Left ventricle myocardium inferior (tissue), 1 donor: ENCODE results near the gene PGA4. TPM values are rescaled to one million over a fixed set of nuclear protein-coding genes. Genes with fewer than 3 reads are reported as not detected.

Experiments
- DNase-seq: peaks from one replicate; pipeline ENCODE4 v3.0.0-alpha.2; 2020
- H3K27ac ChIP-seq: fragments of 200-600 bp; replicated peaks from 2 replicates; pipeline ENCODE4 v1.8.0; 2021
- H3K27me3 ChIP-seq: fragments of 200-600 bp; 2 replicates; pipeline ENCODE4 v1.8.0; 2021; ENCODE audit warnings: low read depth
- H3K36me3 ChIP-seq: fragments of 200-600 bp; 2 replicates; pipeline ENCODE4 v1.8.0; 2021
- H3K4me1 ChIP-seq: fragments of 200-600 bp; 2 replicates; pipeline ENCODE4 v1.8.0; 2021
- H3K4me3 ChIP-seq: fragments of 200-600 bp; 2 replicates; pipeline ENCODE4 v1.8.0; 2021; ENCODE audit warnings: mild to moderate bottlenecking, moderate library complexity
- H3K9me3 ChIP-seq: fragments of 200-600 bp; replicated peaks from 2 replicates; pipeline ENCODE4 v1.8.0; 2021
- CTCF ChIP-seq: fragments of 200-600 bp; IDR thresholded peaks from 2 replicates; pipeline ENCODE4 v1.8.0; 2021; ENCODE audit warnings: antibody characterized with exemption, mild to moderate bottlenecking, borderline replicate concordance
- intact Hi-C: fragments of 100-400 bp; cut with micrococcal nuclease; formaldehyde crosslinking; loops from one replicate; pipeline ENCODE4 v1.11.0; 2022
- total RNA-seq: library from RNA; stranded (reverse); fragmentation: NEBNext Ultra II Directional; extraction: Animal tissue kit (Norgen Biotek cat#: 25700); gene quantifications from one replicate; pipeline ENCODE4 v1.2.1, GENCODE V29; 2021
- donor health status: DM: no; HTN: yes; CAD: no; lungs with severe emphysema.

The PGA4 gene
- total RNA-seq, 1 donor from 2014 or later, result 1.3 TPM

DNA sequence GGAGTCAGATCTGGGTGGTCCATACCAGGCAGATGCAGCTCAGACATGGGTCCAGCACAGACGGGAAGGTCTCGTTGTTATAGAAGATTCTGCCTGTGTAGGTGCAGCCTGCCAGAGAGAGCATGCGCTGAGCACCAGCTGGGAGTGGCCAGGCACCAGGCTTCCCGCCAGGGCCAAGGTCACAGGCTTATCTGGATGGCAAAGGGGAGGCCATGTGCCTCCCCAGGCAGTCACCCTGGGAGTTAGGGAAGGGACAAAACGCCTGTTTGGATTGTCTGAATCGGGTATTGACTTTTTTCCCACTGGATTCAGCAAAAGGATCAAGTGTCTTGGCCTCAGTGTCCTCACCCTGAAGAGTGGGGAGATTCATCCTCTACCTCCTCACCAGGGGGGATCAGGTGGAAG is 45.3 kb downstream of the PGA4 start:
- no peak for TF ChIP-seq CTCF
- intact Hi-C loops, result no loop called here
- Histone ChIP-seq H3K9me3 (no peaks in the 10 kb centered on the region), H3K27ac (no peak overlapping the region), H3K36me3 (no peaks in the 10 kb centered on the region), H3K27me3 (no peaks in the 10 kb centered on the region), H3K4me1 (no peaks in the 10 kb centered on the region), H3K4me3 (no peak overlapping the region)
- DNase-seq, result no peak

DNA sequence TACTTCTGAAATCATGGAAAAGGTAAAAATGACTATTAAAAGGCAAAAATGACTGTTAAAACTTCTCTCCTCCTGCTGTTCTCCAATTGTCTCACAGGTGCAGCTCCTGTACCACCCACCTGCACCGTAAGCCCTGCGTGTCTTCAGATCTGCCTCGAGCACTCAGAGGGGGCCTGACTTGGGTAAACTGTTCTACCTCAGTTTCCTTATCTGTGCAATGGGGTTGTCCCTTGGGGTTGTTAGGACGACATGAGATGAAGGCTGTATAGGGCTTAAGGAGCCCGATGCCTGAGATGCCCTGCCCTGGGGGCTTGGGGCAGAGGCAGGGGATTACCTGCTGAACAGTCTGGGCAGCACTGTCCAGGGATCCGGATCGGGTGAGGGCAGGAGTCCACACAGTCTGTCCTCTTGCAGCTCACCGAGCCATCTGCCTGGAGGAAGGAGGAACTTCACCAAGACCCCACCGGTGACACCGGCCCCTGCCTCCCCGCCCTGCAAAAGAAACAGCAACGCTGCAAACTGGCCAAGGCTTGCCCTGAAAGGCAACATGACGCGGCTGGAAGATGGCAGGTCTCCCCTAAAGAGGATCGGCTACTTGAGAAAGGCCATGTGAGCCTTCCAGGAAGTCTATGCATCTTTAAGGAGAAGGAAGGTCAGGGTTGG is 46.6 kb downstream of the PGA4 start:
- intact Hi-C loops, result no loop called here

DNA sequence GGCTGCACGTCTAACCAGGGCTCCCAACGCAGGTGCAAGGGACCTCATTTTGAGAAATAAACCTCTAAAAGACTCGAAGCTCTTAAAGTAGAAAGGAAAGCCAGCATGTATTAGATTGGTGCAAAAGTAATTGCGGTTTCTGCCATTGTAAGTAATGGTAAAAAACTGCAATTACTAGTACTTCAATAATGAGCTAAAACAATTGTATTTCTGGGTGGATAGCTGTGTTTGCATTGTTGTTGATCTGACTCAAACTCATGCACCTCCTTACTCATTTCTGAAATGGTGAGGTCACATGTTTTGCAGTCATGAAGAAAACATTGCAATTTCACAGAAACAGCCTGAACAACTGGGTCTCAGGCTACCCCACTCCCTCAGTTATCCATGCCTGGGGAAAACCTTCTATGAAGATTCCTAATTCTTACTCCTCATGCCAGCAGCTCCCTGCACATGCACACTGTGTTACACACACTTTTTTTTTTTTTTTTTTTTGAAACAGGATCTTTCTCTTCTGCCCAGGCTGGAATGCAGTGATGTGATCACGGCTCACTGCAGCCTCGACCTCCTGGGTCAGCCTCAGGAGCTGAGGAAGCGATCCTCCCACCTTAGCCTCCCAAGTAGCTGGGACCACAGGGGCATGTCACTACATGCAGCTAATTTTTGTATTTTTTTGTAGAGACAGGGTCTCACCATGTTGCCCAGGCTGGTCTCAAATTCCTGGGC is 48.4 kb downstream of the PGA4 start:
- Histone ChIP-seq H3K27ac (no peak overlapping the region), H3K4me1 (no peaks in the 10 kb centered on the region), H3K27me3 (no peaks in the 10 kb centered on the region), H3K9me3 (no peaks in the 10 kb centered on the region), H3K36me3 (no peaks in the 10 kb centered on the region), H3K4me3 (no peak overlapping the region)
- TF ChIP-seq CTCF, result no peak
- intact Hi-C loops, result no loop called here
- DNase-seq, result no peak

More for the DNA sequence above, 46.6 kb downstream of the PGA4 start:
- Histone ChIP-seq H3K9me3 (no peaks in the 10 kb centered on the region), H3K27me3 (no peaks in the 10 kb centered on the region), H3K36me3 (no peaks in the 10 kb centered on the region), H3K27ac (no peak overlapping the region), H3K4me1 (no peaks in the 10 kb centered on the region), H3K4me3 (no peak overlapping the region)
- DNase-seq, result no peak
- no peak for TF ChIP-seq CTCF

DNA sequence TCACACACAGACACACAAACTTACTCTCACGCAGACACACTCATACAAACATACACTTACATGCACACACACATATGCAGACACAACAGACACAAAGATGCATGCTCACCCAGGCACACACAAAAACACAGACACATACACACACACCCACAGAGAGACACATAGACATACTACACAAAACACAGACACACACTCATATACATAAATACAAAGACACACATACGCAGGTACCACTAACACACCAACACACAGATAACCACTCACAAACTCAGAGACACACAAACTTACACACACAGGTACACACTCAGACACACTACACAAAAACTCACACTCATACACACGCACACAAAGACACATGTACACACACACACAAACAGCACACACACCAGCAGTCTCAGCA is 50.6 kb downstream of the PGA4 start:
- H3K4me3 ChIP-seq, result no peak overlapping the region
- H3K9me3 ChIP-seq, result no peaks in the 10 kb centered on the region
- H3K4me1 ChIP-seq, result no peaks in the 10 kb centered on the region
- intact Hi-C loops, result no loop called here
- no peak for DNase-seq
- TF ChIP-seq CTCF, result no peak
- no peaks in the 10 kb centered on the region for H3K27me3 ChIP-seq
- no peaks in the 10 kb centered on the region for H3K36me3 ChIP-seq
- no peak overlapping the region for H3K27ac ChIP-seq

- Histone ChIP-seq H3K36me3 (no peaks in the 10 kb centered on the region), H3K27ac (no peak overlapping the region), H3K4me1 (no peaks in the 10 kb centered on the region), H3K4me3 (no peak overlapping the region), H3K9me3 (no peaks in the 10 kb centered on the region), H3K27me3 (no peaks in the 10 kb centered on the region)
- intact Hi-C loops, result no loop called here
- DNase-seq, result no peak
- no peak for TF ChIP-seq CTCF
Measured at GRCh38 chr11:61273178-61274078, 51.3 kb downstream of the PGA4 start.
